GM21786 (cell line): ENCODE results near the gene PIGL.
"Not testable (repeated sequence)": the region's sequence is repeated elsewhere in the genome, so short reads cannot be mapped to it uniquely, and the experiment has no call there.

ENCODE experiments used
- ATAC-seq: cut with Tn5 transposase; IDR thresholded peaks from one replicate; pipeline ENCODE4 v1.9.1; 2021; ENCODE audit not compliant: unreplicated experiment

PIGL gene

DNA sequence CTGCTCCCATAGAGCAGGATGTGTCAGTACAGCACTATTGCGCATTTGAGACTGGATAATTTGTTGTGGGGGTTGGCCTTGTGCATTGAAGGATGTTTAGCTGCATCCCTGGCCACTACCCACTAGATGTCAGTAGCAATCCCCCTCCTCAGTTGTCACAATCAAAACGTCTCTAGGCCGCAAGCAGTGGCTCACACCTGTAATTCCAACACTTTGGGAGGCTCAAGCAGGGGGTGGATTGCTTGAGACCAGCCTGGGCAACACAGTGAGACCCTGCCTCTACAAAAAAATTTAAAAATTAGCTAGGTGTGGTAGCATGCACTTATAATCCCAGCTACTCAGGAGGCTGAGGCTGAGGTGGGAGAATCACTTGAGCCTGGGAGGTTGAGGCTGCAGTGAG is 87.8 kb downstream of the PIGL start:
- ATAC-seq: no peak

DNA sequence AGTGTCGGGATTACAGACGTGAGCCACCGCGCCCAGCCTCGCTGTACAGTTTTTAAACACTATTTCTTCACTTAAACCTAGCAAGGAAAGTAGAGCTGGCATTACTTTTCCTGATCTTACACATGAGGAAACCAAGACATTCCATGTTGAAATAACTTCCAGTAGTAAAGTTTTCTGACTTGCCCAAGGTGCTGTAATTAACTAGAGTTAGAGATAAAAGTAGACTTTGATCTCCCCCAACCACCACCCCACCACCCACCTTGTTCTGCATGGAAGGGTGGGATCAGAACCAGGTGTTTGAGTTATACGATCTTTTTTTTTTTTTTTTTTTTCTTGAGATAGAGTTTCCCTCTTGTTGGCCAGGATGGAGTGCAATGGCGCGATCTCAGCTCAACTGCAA is 89.2 kb downstream of the PIGL start:
- no peak for ATAC-seq

DNA sequence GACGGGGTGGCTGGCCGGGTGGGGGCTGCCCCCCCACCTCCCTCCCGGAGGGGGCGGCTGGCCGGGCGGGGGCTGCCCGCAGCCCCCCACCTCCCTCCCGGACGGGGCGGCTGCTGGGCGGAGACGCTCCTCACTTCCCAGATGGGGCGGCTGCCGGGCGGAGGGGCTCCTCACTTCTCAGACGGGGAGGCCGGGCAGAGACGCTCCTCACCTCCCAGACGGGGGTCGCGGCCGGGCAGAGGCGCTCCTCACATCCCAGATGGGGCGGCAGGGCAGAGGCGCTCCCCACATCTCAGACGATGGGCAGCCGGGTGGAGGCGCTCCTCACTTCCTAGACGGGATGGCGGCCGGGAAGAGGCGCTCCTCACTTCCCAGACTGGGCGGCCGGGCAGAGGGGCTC is 95.1 kb downstream of the PIGL start:
- ATAC-seq: not testable (repeated sequence)

DNA sequence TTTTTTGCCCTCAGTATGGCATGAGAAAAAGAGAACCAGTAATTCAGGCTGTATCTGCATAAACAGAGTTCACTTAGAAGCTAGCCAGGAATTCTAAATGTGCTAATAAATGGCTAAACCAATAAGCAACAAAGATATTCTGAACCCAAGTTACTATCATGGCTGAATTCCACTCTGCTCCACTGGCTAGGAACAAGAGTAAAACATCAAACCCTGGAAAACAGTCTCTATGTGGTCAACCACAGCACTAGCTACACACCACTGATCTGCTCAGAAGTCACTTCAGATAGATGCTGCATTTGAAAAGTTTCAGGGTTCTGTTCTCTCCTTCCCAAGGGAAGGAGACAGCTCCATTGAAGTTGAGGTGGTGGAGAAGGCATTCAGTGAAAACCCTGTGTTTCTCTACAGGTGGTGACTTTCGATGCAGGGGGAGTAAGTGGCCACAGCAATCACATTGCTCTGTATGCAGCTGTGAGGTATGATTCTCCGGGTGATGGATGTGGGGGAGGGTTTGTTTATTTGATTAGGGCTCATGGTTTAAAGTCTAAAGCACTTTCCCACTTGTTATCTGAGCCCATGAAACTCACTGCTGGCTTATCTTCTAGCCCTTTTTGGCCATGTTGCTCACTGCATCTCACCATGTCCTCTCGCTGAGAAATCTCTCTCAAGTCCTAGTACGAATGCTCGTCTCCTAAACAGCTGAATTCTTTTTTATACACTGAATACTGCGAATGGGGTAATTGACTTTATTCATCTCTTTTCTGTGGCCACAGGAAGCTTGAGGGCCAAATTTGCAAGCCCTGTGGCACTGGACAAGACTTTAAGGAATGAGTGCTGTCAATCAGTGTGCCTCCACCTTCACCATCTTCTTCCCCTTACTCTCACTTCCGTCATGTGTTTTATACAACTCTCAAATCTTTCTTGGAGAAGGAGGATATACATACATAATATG is 96.4 kb downstream of the PIGL start:
- ATAC-seq: no peak

DNA sequence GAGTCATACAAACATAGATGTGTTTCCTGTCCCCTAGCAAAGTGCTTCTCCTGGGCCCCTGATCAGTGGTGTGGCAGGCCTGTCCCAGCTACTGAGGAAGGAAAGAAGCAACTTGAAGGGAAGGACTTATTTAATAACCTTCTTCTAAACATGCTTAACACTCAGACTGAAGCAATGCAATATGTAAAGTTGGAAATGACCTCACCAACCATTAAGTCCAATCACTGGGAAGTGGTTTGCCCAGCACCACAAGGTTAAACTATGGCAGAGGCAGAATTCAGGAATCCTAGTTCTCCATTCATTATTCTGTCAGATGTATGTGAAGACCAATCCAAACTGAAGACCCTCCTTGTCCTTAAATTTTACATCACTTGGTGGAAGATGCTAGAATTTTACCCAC is 97.2 kb downstream of the PIGL start:
- ATAC-seq: no peak

DNA sequence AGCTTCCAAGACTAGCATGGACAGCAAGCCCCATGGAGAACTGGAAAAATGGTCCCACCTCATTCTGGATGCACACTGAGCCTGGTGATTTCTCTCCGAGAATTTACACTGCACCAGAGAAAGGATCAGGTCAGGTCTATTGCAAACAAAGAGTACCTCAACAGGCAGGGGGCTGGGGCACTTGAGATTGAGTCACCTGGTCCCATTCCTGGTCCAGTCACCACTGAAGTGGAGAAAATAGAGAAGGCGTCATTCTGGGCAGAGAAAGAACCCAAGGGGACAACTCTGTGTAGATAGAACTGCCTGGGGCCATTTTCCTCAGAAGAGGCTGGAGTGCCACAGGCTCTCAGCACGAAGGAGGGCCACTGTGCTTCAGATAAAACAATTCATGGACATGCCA is 97.8 kb downstream of the PIGL start:
- ATAC-seq: no peak

DNA sequence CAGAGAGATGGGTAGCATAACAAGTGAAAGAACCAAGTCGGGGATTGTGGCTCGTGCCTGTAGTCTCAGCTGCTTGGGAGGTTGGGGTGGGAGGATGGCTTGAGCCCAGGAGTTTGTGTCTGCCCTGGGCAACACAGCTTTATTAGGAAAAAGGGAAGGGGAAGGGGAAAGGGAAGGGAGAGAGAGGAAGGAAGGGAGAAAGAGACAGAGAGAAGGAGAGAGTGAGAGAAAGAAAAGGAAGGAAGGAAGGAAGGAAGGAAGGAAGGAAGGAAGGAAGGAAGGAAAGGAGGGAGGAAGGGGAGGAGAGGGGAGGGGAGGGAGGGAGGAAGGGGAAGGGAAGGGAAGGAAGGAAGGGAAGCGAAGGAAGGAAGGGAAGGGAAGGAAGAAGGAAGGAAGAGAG is 103.0 kb downstream of the PIGL start:
- no peak for ATAC-seq

DNA sequence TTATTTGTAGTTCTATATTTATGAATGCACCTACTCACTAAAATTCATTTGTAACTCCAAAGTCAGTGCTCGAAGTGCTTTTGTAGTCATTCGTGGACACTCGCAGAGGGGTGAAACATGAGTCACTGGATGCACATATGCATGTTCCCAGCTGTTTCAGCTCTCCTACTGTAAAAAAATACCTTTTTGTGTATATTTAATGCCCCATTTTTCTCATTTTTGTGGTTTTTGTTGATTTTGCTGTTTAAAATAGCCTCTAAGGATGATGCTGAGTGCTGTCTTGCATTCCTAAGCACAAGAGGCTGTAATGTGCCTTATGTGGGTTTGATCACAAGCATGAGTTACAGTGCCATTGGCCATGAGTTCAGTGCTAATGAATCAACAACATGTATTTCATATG is 105.6 kb downstream of the PIGL start:
- no peak for ATAC-seq

DNA sequence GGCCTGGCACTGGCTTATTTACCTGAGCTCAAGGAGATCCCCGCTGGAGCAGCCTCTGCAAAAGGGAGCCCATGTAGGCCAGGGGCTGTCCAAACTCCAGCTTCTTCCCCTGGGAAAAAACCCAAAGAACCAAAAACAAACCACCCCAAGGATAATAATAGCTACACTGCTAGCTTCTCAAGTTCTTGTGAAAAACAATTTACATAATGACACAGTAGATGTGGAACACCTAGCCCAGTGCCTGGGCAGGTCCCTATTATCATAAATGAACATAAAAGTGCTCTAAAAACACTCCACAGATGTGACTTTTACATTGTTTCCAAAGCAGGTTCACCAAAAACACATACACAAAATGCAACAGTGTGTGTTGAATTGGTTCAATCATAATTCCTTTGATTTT is 109.0 kb downstream of the PIGL start:
- no peak for ATAC-seq

DNA sequence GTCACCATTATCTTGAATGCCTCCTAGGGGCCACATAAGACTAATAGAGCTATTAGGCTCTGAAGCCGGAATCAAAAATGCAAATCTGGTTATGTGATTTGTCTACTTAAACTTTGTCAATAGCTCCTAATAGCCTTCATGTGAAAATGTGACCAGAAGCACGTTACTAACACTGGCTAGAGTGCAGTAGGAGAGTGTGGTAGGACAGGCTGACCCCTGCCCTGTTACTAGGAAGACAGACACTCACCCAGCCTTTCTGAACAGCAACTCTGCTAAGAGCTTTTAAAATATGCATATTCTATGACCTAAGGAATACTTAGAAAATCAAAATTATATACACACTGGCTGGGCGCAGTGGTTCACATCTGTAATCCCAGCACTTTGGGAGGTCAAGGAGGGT is 110.0 kb downstream of the PIGL start:
- ATAC-seq: no peak

DNA sequence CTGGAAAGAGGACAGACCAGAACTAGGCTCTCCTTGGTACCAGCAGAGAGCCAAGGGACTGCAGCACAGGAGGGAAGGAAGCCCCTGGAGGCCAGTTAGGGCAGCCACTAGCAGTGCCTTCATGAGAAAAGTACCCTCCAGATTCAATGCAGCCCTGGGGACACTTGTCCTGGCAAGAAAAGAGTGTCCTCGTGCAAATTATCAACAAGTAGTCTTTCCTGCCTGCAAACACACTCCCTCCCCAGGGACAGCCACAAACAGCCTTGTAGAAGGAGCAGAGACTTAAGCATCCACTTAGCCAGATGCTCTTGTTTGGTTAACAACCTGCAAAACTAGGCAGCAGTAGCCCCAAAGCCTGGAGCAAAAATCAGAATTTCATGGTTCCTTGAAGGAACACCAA is 112.0 kb downstream of the PIGL start:
- ATAC-seq: no peak

DNA sequence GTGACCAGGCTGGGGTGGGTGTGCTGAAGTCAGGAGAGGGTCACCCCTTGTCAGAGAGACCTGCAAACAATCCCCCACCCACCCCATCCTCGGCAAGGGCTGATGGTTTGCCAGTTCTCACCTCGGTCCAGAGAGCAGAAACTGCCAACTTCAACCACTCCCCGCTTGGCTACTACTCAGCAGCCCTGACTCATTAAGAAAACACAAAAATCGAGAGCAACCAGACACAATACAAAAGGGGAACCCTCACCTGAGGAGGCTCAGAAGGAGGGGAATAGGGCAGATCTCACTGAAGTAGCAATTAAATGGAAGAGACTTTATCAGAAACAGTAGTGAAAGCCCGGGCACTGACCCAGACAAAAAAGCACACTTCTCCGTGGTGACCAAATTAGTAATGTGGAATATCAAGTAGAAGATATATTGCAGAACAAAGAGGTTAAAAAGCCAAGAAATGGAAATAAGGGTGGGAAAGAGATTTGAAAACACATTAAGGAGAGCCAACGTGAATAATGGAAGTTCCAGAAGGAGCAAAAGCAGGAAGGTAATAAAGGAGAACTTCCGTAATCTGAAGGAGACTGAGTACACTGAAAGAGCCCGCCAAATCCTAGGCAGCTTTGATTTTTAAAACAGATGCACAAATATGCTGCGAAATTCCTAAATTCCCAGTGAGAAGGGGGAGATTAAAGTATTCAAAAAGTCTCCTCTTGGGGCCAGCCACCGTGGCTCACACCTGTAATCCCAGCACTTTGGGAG is 112.7 kb downstream of the PIGL start:
- no peak for ATAC-seq

DNA sequence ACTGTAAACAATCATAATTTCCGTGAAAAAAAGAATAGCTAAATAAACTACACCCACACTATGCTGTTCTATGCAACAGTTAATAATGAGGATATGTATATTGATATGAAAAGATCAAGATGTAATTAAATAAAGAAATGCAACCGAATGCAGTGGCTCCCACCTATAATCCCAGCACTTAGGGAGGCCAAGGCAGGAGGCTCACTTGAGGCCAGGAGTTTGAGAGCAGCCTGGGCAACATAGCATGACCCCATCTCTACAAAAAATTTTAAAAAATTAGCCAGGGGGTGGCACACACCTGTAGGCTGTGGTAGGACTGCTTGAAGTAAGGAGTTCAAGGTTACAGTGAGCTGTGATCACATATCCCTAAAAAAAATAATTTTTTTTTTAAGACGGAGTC is 121.4 kb downstream of the PIGL start:
- ATAC-seq: no peak

DNA sequence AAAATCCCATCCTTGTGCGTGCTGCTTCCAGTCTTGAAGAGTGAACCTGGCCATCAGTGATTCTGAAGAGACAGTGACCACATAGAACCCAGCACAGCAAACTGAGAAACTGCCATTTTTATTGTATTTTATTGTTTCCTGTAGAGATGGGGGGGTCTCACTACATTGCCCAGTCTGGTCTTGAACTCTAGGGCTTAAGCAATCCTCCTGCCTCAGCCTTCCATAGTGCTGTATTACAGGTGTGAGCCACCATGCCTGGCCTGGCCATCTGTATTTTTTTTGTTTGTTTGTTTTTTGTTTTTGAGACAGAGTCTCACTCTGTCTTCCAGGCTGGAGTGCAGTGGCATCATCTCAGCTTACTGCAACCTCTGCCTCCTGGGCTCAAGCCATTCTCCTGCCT is 122.4 kb downstream of the PIGL start:
- no peak for ATAC-seq

DNA sequence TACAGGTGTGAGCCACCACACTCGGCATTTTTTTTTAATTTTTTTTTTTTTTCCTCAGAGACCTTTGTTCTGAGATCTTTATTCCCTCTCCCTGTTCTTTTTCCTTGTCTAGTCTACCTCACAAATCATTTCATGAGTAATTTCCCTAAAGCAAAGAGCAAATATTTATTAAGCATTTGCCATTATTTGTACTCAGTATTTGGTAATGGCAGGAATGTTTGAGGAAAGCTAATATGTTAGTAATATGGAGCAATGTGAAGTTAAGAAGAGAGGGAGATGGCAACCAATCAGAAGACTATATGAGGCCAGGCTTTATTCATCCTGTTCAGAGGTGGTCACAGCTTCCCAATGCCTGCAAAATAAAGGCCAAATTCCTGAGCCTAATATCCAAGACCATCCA is 122.9 kb downstream of the PIGL start:
- ATAC-seq: no peak

DNA sequence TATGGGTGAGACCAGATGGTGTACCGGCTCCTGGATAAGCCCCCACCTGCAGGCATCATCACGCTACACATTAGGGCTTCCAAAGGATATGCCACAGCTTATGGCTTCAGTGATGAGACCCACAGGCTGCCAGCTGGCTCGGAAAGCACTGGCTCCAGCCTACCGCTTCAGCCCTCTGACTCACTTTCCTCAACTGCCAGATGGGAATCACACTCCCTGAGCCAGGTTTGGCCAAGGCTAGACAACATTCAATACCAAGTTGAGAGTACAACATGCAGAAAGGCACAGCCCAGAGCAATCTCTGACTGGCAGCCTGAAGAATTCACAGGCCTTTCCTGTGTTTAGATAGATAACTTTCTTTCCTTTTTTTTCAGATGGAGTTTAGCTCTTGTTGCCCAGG is 126.0 kb downstream of the PIGL start:
- no peak for ATAC-seq

DNA sequence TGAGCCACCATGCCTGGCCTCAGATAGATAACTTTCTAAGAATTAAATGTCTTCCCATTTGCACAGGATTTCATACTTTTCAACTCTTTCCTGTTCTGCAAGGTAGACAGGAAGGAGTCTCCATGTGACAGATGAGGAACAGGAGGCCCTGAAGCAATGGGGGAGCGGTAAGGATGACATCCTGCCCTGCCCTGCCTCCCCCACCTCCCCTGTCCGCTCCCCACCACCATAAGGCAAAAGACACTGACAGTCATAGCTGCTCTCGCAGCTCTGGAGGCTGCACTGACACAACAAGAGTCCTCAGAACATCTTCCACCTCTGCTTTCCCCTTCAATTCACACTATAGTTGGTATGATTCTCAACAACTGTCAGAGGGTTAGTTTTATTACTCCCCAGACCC is 126.6 kb downstream of the PIGL start:
- no peak for ATAC-seq

DNA sequence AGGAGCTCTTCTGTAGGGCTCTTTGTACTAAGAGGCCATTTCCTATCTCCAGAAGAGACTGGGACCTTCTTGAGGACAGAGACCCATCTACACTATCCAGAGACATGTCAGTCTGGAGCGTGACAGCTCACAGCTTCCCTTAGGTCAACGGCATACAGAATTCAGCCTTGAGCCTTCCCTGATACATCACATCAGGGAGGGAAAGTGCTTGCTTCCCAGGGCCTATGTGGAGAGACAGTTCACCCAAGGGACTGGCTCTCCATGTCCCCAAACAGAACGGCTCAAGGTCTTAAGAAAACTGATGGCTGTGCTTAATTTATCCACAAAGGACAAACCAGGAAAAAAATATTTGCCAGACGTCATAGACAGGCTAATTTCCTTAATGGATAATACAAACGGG is 128.6 kb downstream of the PIGL start:
- ATAC-seq: no peak

DNA sequence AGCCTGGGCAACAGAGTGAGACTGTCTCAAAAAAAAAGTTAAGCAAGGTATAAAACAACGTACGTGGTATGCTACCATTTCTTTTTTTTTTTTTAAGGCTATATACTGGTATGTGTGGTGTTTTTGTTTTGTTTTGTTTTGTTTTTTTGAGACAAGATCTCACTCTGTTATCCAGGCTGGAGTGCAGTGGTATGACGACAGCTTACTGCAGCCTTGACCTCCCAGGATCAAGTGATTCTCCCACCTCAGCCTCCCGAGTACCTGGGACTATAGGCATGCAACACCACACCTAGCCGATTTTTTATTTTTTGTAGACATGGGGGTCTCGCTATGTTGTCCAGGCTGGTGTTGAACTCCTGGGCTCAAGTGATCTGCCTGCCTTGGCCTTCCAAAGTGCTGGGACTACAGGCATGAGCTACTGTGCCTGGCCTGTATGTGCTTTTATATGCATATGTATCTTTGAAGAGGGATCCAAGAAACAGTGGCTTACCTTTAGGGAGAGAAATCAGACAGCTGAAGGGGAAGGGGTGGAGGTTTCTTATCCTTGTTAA is 129.8 kb downstream of the PIGL start:
- no peak for ATAC-seq

DNA sequence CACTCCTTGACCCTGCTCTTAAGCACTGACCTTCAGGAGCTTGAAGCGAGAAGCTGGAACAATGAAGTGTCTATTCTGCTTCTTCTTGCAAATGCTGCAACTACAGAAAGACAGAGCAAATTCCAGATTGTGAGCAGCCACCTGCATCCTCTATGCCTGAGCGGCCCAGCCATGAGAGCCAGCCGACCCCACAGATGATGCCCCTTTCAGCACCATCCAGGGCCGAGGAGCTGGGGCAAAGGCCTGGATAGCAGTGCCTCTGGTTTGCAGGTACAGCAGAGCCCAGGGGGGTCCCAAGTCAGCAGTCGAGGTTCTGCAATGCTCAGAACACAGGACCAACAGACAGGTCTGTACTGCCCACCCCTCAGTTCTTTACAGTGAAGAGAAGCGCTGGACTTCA is 131.6 kb downstream of the PIGL start:
- no peak for ATAC-seq

DNA sequence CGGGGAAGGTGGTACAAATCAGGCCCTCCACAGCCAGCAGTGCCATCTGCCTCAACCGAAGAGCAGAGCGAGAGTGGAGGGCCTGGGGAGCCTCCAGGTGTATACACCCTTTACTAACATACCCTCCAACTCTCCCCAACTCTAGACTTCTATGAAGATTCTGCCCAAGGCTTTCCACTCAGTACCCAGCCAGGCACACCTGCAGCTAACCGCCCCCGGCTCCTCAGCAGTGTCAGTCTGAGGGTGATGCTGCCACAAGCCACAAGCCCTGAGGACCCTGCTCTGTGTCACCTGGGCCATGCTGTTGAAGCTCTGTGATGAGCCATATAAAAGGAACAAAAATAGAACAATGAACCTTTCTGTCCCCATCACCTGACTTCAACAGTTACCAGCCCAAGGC is 132.4 kb downstream of the PIGL start:
- no peak for ATAC-seq

DNA sequence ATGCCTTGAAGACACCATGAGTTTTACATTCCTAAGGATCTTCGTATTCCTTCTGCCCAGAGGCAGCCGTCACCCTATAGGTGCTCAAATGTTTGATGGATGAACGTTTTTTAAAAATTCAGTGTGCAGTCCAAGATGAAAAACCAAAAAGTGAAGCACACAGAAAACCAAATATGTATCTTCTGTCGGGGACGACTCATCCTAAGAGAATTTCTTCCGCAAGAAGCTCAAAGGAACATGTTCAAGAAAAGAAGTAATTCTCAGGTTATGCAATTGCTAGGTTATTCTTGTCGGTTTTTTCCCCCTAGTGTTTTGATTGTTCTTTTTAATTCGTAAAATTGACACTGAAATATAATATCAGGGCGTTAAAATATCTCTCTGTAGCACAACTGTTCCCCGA is 134.8 kb downstream of the PIGL start:
- ATAC-seq: no peak
